ENCODE results near the gene TMEM232.

TMEM232 gene

DNA sequence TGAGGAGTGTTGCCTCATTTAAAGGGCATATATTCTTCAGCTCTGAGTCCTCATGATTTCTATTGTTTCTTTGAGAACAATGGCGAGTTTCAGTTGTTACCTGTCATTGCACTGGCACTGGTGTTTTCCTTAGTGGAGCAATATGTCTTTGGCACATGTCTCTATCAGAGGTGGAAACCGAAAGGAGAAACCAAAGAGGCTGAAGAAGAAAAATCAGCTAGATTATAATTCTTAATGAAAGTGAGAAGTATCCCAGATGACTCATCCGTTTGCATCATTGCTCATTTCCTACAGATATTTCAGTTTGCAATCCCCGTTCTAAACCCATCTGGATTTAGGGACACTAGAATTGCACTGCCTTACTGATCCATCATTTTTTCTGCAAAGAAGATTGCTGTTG lies 324.6 kb downstream of the TMEM232 start:
- DNase-seq (ENCODE audit: low read depth), result no peak

- DNase-seq (ENCODE audit: low read depth), result no peak
These were observed 327.5 kb downstream of the TMEM232 start for GRCh38 chr5:110398951-110399350.

DNA sequence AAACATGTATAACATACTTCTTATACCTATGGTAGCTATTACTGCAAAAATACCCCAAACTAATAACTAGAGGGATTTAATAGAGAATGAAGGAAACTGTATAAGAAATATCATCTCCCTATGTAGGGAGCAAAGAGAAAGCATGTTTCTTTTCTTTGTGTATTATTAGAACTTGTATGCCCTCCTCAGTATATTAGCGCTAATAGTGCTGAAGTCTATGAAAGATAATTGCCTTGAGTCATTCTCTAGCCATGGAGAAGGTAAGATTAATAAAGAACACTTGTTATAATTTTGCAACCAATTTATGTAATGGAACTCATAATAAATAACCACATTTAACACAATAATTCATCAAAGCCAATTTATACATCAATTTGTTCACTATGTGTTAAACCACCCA lies 329.2 kb downstream of the TMEM232 start:
- no peak for DNase-seq (ENCODE audit: low read depth)

- no peak for DNase-seq (ENCODE audit: low read depth)
These were observed 339.7 kb downstream of the TMEM232 start for GRCh38 chr5:110386782-110387181.

- no peak for DNase-seq (ENCODE audit: low read depth)
These were observed 343.2 kb downstream of the TMEM232 start for GRCh38 chr5:110383231-110383630.

- DNase-seq (ENCODE audit: low read depth), result no peak
These were observed 348.5 kb downstream of the TMEM232 start for GRCh38 chr5:110377943-110378342.

- no peak for DNase-seq (ENCODE audit: low read depth)
These were observed 349.1 kb downstream of the TMEM232 start for GRCh38 chr5:110377361-110377760.

GRCh38 chr5:110376281-110376951 lies 350.1 kb downstream of the TMEM232 start:
- DNase-seq (ENCODE audit: low read depth), result no peak

DNA sequence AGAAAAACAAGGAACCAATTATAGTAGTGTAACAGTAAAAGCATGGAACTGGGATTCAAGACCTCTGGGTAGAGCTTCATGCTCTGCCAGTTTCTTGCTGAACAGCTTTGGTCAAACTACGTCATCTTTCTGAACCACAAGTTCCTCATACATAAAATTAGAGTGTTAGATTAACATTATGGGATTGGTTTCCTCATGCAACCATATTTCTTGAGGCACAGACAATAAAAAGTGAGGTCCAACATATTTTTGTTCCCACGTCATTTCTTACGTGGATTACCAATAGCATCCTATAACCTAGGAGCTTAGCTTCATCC lies 354.8 kb downstream of the TMEM232 start:
- no peak for DNase-seq (ENCODE audit: low read depth)

- DNase-seq (ENCODE audit: low read depth), result no peak
These were observed 355.3 kb downstream of the TMEM232 start for GRCh38 chr5:110371011-110371724.

All from T-helper 22 cell (primary cell).